Transverse colon (tissue), 3 donors: ENCODE results near the gene LY6G6C.

ENCODE experiments used
- EP300 ChIP-seq: sonication (generic); formaldehyde crosslinking; IDR thresholded peaks from one replicate; pipeline ENCODE4 v1.6.1; 2017; ENCODE audit warnings: antibody characterized with exemption, low read depth
- POLR2AphosphoS5 ChIP-seq, 3 donors: sonication (generic); formaldehyde crosslinking; IDR thresholded peaks; one replicate each; pipeline ENCODE4 v1.6.1; 2016; ENCODE audit warnings: antibody characterized with exemption in 3 of 3

DNA sequence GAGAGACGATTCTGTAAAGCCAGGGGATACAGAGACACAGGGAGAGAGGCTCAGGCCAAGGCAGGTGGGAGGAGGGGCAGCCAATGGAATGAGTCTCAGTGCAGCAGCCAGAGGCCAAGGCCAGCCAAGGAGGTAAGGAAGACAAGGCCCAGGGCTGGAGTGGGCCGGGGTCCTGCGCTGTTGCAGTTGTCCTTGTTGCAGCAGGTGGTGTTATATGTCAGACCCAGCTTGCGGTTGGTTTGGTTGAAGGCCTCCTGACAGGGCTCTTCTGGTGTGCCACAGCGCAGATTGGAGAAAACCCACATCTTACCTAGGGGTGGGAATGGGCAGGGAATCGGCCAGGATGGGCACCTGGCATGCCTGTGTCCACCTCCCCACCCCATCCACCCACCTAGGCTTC lies 2.5 kb downstream of the LY6G6C start:
- TF ChIP-seq EP300 (no peak), POLR2AphosphoS5 (IDR thresholded peaks at IDR 0.05) (no peak)
